Right atrium auricular region (tissue), 2 donors: Measurements from ENCODE around the gene CBY1. TPM values are rescaled to one million over a fixed set of nuclear protein-coding genes. Genes with fewer than 3 reads are reported as not detected.
A peak's percentile ranks its signal among the peaks of the same experiment; 100 is the strongest.

Experiments
- DNase-seq: peaks from one replicate; pipeline ENCODE4 v3.0.0-alpha.2; 2019; ENCODE audit warnings: low spot score
- H3K27ac ChIP-seq, 2 donors: fragments of 200-600 bp; sonication (generic); 1 replicate in 1 of 2; 2 replicates in 1 of 2; pipeline ENCODE4 v1.5.1; 2016 to 2019
- H3K27me3 ChIP-seq, 2 donors: fragments of 200-600 bp; sonication (generic); one replicate each; pipeline versions ENCODE4 v1.5.1 to v1.6.0; 2017 to 2019
- H3K36me3 ChIP-seq: fragments of 200-600 bp; sonication (generic); one replicate; pipeline ENCODE4 v1.5.1; 2016
- H3K4me1 ChIP-seq, 2 donors: fragments of 200-600 bp; sonication (generic); one replicate each; pipeline versions ENCODE4 v1.5.1 to v1.6.0; 2017 to 2019
- H3K4me3 ChIP-seq, 2 donors: fragments of 200-600 bp; sonication (generic); 1 replicate in 1 of 2; 2 replicates in 1 of 2; pipeline ENCODE4 v1.5.1; 2017 to 2019; ENCODE audit warnings: mild to moderate bottlenecking in 1 of 2, moderate library complexity in 1 of 2
- H3K9me3 ChIP-seq, 2 donors: fragments of 200-600 bp; sonication (generic); one replicate each; pipeline ENCODE4 v1.5.1; 2019
- total RNA-seq, 2 donors: library from RNA; depleted of rRNA; stranded (reverse); fragments of >200 nt; gene quantifications; one replicate each; pipeline ENCODE4 v1.1.0, GENCODE V29; 2016
- TF ChIP-seq, protein P1 (sequence below), 2 donors: fragments of 200-600 bp; sonication (generic); IDR thresholded peaks; one replicate each; pipeline ENCODE4 v1.5.1; 2019; ENCODE audit warnings: antibody characterized with exemption in 2 of 2

Gene CBY1
- total RNA-seq, 2 donors from 2014 or later: 23.0 to 27.9 TPM

DNA sequence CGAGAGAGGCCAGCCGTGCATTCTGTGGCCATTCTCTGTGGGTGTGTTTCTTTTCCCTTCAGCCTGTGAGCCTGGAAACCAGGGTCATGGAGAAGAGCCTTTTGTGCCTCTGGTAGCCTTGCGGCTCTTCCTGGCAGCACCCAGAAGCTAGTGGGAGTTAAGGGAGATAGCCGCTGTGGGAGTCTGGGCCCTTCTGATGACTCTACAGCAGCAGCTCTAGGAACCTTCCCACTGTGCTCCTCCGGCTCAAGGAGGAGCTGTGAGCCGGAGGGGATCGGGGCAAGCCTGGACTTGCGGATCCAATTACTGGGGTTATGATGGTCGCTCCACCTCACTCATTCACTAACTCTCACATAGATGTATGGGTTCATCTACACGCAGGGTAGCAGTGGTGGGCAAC, 59.8 kb downstream of the CBY1 start:
- peaks cover 0 to 51% of the 10 kb centered on the region in 2 donors for H3K4me1 ChIP-seq
- H3K4me3 ChIP-seq: no peak overlapping the region
- no peaks in the 10 kb centered on the region for H3K27me3 ChIP-seq
- DNase-seq: no peak
- peaks cover 33% of the 10 kb centered on the region for H3K36me3 ChIP-seq
- H3K9me3 ChIP-seq: no peaks in the 10 kb centered on the region
- H3K27ac ChIP-seq: no peak overlapping the region
- TF ChIP-seq, protein P1, sequence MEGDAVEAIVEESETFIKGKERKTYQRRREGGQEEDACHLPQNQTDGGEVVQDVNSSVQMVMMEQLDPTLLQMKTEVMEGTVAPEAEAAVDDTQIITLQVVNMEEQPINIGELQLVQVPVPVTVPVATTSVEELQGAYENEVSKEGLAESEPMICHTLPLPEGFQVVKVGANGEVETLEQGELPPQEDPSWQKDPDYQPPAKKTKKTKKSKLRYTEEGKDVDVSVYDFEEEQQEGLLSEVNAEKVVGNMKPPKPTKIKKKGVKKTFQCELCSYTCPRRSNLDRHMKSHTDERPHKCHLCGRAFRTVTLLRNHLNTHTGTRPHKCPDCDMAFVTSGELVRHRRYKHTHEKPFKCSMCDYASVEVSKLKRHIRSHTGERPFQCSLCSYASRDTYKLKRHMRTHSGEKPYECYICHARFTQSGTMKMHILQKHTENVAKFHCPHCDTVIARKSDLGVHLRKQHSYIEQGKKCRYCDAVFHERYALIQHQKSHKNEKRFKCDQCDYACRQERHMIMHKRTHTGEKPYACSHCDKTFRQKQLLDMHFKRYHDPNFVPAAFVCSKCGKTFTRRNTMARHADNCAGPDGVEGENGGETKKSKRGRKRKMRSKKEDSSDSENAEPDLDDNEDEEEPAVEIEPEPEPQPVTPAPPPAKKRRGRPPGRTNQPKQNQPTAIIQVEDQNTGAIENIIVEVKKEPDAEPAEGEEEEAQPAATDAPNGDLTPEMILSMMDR (IDR thresholded peaks at IDR 0.05): no peak

DNA sequence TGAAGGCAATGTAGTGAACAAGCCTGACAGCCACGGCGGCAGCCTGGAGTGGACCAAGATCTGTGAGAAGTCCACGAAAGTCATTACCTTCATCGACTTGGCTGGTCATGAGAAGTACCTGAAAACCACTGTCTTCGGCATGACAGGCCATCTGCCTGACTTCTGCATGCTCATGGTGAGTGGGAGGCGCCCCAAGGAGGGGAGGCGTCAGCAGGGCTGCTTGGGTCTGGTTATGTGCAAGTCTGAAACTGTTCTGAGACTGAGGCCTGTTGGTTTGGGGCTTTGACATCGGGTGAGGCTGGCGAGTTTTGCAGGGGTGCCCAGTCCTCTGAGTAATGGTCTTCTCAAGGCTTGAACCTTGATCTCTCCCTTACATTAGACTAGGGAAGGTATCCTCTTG, 60.4 kb downstream of the CBY1 start:
- no peak for DNase-seq
- Histone ChIP-seq H3K27me3 (no peaks in the 10 kb centered on the region), H3K27ac (no peak overlapping the region), H3K36me3 (peaks cover 37% of the 10 kb centered on the region), H3K9me3 (no peaks in the 10 kb centered on the region), H3K4me1 (peaks cover 0 to 50% of the 10 kb centered on the region in 2 donors), H3K4me3 (no peak overlapping the region)
- TF ChIP-seq, protein P1 (IDR thresholded peaks at IDR 0.05): no peak

DNA sequence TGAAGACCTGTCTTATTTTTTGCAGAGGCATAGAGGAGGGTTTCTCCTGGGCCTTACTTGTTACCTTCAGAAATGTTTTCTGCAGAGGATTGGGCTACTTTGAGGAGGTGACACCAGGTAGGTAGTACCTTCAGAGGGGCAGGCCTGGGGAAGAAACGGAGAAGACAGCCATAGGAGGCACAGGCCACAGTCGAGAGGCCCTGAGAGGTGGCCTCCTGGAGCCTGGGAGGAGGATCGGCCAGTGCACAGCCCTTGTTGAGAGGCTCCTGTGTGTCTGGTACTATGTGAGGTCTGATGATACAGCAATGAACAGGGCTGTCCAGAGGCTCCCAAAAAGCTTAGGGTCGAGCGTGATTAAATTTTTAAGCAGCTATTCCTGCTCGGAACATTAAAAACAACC, 60.8 kb downstream of the CBY1 start:
- Histone ChIP-seq H3K27me3 (no peaks in the 10 kb centered on the region), H3K4me1 (peaks cover 0 to 46% of the 10 kb centered on the region in 2 donors), H3K27ac (no peak overlapping the region), H3K36me3 (peaks cover 36% of the 10 kb centered on the region), H3K4me3 (no peak overlapping the region), H3K9me3 (no peaks in the 10 kb centered on the region)
- TF ChIP-seq, protein P1 (IDR thresholded peaks at IDR 0.05): no peak
- no peak for DNase-seq

DNA sequence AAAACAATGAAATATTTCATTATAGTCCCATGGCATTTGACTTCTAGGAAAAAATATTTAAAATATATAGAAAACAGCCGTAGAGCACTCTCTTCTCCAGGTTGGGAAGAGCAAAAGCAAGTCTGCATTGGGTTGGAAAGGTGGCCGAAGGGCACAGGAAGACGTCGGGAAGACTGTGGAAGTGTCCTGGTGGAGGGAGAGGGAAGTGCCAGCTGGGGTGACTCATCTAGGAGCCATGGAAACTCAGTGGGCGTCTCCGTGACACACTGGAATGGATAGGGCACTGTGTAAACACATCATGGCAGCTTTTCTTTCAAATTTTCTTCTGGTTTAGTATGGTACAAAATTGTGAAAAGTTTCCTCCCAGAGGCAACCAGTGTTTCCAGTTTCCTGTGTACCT, 62.0 kb downstream of the CBY1 start:
- no peak for DNase-seq
- TF ChIP-seq, protein P1 (IDR thresholded peaks at IDR 0.05): peak; percentile 50 to 54
- peaks cover 0 to 34% of the 10 kb centered on the region in 2 donors for H3K4me1 ChIP-seq

DNA sequence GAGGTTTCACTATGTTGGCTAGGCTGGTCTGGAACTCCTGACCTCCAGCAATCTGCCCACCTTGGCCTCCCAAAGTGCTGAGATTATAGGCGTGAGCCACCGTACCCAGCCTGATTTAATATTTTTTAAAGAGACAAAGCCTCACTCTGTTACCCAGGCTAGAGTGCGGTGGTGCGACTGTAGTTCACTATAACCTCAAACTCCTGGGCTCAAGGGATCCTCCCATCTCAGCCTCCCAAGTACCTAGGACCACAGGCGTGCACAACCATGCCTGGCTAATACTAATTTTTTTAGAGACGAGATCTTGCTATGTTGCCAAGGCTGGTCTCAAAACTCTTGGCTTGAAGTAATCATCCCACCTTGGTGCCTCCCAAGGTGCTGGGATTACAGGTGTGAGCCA, 62.8 kb downstream of the CBY1 start:
- no peaks in the 10 kb centered on the region for H3K27me3 ChIP-seq
- TF ChIP-seq, protein P1 (IDR thresholded peaks at IDR 0.05): no peak
- no peak overlapping the region for H3K27ac ChIP-seq
- no peak overlapping the region for H3K4me3 ChIP-seq
- DNase-seq: no peak
- H3K9me3 ChIP-seq: no peaks in the 10 kb centered on the region
- peaks cover 53% of the 10 kb centered on the region for H3K36me3 ChIP-seq
- H3K4me1 ChIP-seq: peaks cover 0 to 26% of the 10 kb centered on the region in 2 donors

More for the DNA sequence above, 62.0 kb downstream of the CBY1 start:
- Histone ChIP-seq H3K27ac (peak overlapping the region in 1 of 2 donors; percentile 2), H3K36me3 (peaks cover 46% of the 10 kb centered on the region), H3K9me3 (no peaks in the 10 kb centered on the region), H3K4me3 (no peak overlapping the region), H3K27me3 (no peaks in the 10 kb centered on the region)

DNA sequence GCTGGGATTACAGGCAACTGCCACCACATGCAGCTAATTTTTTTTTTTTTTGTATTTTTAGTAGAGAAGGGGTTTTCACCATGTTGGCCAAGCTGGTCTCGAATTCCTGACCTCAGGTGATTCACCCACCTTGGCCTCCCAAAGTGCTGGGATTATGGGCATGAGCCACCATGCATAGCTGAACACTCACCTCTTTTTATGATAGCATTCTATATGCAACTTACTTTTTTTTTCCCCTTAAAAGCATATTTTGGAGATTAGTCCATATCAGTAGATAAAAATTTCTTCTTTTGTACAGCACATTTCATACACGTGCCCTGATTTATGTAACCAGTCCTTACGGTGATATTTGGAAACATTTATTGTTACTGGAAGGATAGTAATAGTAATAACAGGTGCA, 63.9 kb downstream of the CBY1 start:
- no peak for DNase-seq
- peaks cover 0 to 15% of the 10 kb centered on the region in 2 donors for H3K4me1 ChIP-seq
- no peak overlapping the region for H3K4me3 ChIP-seq
- TF ChIP-seq, protein P1 (IDR thresholded peaks at IDR 0.05): no peak
- H3K9me3 ChIP-seq: no peaks in the 10 kb centered on the region
- H3K36me3 ChIP-seq: peaks cover 65% of the 10 kb centered on the region
- H3K27me3 ChIP-seq: no peaks in the 10 kb centered on the region
- H3K27ac ChIP-seq: no peak overlapping the region
